Esophagus muscularis mucosa (tissue), 3 donors: ENCODE measurements around the gene SPEM3.

Experiments used
- CTCF ChIP-seq, 3 experiments: fragments of 200-600 bp in 2 of 3; fragments of 450-650 bp in 1 of 3; sonication (generic) in 2 of 3; IDR thresholded peaks; one replicate each; pipeline ENCODE4 v1.5.1; 2017 to 2019; ENCODE audit warnings: antibody characterized with exemption in 3 of 3, mild to moderate bottlenecking in 2 of 3, moderate library complexity in 1 of 3
- POLR2A ChIP-seq: fragments of 450-650 bp; IDR thresholded peaks from one replicate; pipeline ENCODE4 v1.6.1; 2017; ENCODE audit warnings: antibody characterized with exemption, moderate library complexity, mild to moderate bottlenecking, low read depth

GRCh38 chr17:7398612-7399011 lies 30.0 kb upstream of the SPEM3 start:
- no peak for TF ChIP-seq POLR2A
- TF ChIP-seq CTCF (IDR thresholded peaks at IDR 0.05): no peak
